NAMALWA (cell line): Measurements from ENCODE around the gene UBN2.

Experiments used
- DNase-seq: peaks from one replicate; pipeline ENCODE4 v3.0.0-alpha.2; 2015; ENCODE audit warnings: low spot score

Gene UBN2

GRCh38 chr7:139231513-139232376 is 708 bp downstream of the UBN2 start:
- peak; percentile 70 for DNase-seq

GRCh38 chr7:139232377-139232717 is 1.3 kb downstream of the UBN2 start:
- no peak for DNase-seq

- peak; percentile 19 for DNase-seq
Measured at GRCh38 chr7:139232904-139233303, 1.9 kb downstream of the UBN2 start.

- no peak for DNase-seq
Measured at GRCh38 chr7:139241258-139241657, 10.2 kb downstream of the UBN2 start.

- no peak for DNase-seq
Measured at GRCh38 chr7:139242741-139243281, 11.8 kb downstream of the UBN2 start.

GRCh38 chr7:139245401-139245800 is 14.4 kb downstream of the UBN2 start:
- no peak for DNase-seq

- no peak for DNase-seq
Measured at GRCh38 chr7:139246494-139246893, 15.5 kb downstream of the UBN2 start.

- DNase-seq, result no peak
Measured at GRCh38 chr7:139246905-139247304, 15.9 kb downstream of the UBN2 start.

GRCh38 chr7:139249179-139249810 is 18.3 kb downstream of the UBN2 start:
- DNase-seq, result no peak

GRCh38 chr7:139252451-139252850 is 21.4 kb downstream of the UBN2 start:
- no peak for DNase-seq

- no peak for DNase-seq
Measured at GRCh38 chr7:139254281-139254680, 23.2 kb downstream of the UBN2 start.

GRCh38 chr7:139254728-139255127 is 23.7 kb downstream of the UBN2 start:
- DNase-seq, result no peak

GRCh38 chr7:139255290-139255689 is 24.3 kb downstream of the UBN2 start:
- DNase-seq, result no peak

- no peak for DNase-seq
Measured at GRCh38 chr7:139259142-139259541, 28.1 kb downstream of the UBN2 start.

- DNase-seq, result no peak
Measured at GRCh38 chr7:139264220-139264619, 33.2 kb downstream of the UBN2 start.

- no peak for DNase-seq
Measured at GRCh38 chr7:139265673-139266072, 34.6 kb downstream of the UBN2 start.

GRCh38 chr7:139271718-139272628 is 40.9 kb downstream of the UBN2 start:
- DNase-seq, result no peak

- DNase-seq, result no peak
Measured at GRCh38 chr7:139284252-139284896, 53.3 kb downstream of the UBN2 start.

- DNase-seq, result no peak
Measured at GRCh38 chr7:139286144-139286543, 55.1 kb downstream of the UBN2 start.

GRCh38 chr7:139292821-139293220 is 61.8 kb downstream of the UBN2 start:
- DNase-seq, result no peak

GRCh38 chr7:139293534-139293933 is 62.5 kb downstream of the UBN2 start:
- DNase-seq, result no peak

- no peak for DNase-seq
Measured at GRCh38 chr7:139294241-139294640, 63.2 kb downstream of the UBN2 start.
